OCI-M1 (cell line): ENCODE data around the gene AOC3.
A peak's percentile ranks its signal among the peaks of the same experiment; 100 is the strongest.
"Not testable (repeated sequence)": the region's sequence is repeated elsewhere in the genome, so short reads cannot be mapped to it uniquely, and the experiment has no call there.

Experiments
- DNase-seq: peaks from one replicate; lab custom pipeline; 2025; lab: John Stamatoyannopoulos, UW

The AOC3 gene

DNA sequence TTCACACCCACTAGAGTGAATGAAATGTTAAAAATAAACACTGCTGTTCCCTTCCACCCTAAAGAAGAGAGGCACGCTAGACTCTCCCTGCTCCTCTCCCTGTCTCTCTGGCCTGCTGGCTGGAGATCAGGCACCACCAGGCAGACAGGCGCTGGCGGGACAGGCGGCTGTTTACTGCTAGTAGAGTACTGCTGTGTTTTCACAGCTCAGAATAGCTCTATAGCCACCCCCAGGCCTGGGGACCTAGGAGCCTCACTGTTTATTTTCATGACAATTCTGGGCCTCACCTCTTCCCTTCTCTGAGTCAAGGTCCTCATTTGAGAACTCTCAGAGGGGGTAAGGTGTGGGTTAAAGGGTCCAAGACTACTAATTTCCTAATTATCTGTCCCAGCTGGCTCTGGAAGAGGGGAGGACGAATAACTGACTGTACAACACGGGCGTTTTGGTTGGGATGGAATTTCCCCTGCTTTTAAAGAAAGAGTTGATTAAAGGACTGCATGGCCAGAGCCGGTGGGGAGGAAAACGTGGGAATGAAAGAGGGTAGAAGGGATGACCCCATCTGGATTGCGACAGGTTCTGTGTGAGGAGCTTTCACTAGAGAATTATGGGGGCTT is 40.6 kb downstream of the AOC3 start:
- no peak for DNase-seq

DNA sequence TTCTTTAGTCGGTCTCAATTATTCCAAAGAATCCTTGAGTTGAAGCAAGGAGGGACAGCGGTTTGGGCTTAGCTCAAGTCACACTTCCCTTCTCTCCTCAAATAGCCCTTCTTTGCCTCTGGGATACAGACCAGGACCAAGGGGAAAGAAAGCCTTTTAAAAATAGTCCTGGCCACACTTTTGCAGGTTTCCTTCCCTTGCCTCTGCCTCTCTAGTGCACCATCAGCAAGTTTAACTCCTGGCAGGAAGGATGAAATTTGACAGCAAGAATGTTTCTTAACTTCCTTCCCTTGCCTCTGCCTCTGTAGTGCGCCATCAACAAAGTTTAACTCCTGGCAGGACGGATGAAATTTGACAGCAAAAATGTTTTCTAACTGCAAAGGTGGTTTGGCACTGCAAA is 42.4 kb downstream of the AOC3 start:
- DNase-seq, result no peak

DNA sequence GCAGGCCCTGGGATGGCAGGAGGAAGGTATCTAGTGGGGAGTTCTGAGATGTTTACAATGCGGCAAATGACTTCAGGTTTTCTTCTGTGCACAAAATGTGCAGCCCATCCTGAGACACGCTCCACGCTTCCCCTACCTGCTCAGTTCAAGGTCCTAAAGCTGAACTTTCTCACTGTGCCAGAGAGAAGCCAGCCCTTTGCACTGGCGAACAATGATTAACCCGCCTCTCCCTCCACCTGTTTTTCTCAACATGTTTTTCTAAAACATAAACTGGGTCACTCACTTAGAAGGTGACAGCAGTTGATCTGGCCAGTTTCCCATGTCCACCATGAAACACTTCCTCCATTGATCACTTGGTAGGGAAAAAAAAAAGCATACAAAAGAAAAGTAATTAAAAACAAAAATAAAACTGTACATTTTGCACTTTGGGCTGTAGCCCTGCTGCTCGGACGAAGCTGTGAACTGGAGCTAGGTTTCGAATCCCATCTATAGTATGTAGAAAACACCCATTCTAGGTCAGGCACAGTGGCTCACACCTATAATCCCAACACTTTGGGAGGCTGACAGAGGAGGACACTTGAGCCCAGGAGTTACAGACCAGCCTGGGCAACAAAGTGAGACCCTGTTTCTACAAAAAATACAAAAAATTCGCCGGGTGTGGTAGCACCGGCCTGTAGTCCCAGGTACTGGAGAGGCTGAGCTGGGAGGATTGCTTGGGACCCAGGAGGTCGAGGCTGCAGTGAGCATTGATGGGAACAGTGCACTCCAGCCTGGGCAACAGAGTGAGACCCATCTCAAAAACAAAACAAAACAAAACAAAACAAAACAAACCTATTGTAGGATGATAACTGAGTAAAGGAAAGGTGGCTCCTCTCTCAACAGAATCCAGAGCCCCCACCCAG is 43.5 kb downstream of the AOC3 start:
- no peak for DNase-seq

GRCh38 chr17:42895185-42895555 is 44.2 kb downstream of the AOC3 start:
- no peak for DNase-seq

GRCh38 chr17:42898147-42898811 is 47.3 kb downstream of the AOC3 start:
- no peak for DNase-seq

- DNase-seq, result not testable (repeated sequence)
These were observed 49.0 kb downstream of the AOC3 start for GRCh38 chr17:42899981-42900380.

GRCh38 chr17:42900460-42901331 is 49.7 kb downstream of the AOC3 start, which contains the start of gene G6PC1:
G6PC1 (plus strand) TSS chr17:42900799; CDS start chr17:42900877, 78 bp downstream.
- DNase-seq, result no peak

DNA sequence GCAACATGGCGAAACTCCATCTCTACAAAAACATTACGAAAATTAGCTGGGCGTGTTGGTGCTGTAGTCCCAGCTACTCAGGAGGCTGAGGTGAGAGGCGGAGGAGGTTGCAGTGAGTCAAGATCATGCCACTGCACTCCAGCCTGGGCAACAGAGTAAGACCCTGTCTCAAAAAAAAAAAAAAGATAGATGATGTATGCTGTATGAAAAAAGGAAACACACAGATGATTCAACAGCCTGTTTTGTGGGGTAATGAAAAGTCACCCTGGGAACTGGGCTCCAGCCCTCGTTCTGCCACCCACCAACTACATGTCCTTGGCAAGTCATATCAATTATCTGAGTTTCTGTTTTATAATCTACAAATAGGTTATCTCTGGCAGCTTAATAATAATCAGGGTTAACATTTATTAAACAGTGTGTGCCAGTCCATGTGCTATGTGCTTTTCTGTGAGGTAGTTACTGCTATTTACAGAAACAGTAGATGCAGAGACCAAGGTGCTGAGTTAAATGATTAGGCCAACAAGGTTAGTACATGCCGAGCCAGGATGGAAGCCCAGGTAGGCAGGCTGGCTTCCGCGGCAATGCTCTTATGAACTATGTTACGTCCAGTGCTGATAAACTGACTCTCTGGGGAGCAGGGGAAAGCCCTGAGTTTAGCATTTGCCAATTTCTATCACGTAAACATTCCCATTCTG is 50.7 kb downstream of the AOC3 start:
- DNase-seq, result no peak

- no peak for DNase-seq
These were observed 53.1 kb downstream of the AOC3 start for GRCh38 chr17:42904110-42904469.

DNA sequence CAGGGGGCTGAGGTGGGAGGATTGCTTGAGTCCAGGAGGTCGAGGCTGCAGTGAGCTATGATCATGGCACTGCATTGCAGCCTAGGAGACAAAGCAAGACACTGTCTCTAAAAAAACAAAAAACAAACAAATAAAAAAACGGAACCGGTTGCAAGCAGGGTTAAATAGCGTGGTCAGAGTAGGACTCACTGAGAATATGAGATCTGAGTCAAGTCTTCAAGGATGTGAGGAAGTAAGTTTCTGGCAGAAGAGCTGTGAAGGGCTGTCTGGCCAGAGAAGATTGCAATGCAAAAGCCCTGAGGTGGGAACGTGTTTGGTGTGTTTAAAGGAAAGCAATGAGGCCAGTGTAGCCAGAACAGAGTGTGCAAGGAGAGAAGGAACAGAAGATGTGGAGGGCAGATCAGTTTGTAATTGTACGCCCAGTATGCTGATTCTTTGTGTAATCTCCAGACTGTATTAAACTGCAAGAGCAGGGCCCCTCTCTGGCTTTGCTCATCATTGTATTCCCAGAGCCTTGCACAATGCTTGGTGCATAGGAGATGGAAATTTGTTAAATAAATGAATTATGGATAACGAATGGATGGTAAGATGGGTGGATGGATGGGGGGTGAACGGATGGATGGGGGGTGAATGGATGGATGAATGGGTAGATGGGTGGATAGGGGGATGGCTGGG is 55.9 kb downstream of the AOC3 start:
- peak; percentile 26 for DNase-seq
